HepG2 (cell line): ENCODE data around the gene LHPP. TPM values are rescaled to one million over a fixed set of nuclear protein-coding genes. Genes with fewer than 3 reads are reported as not detected.

Experiments
- ATAC-seq: fragments of 200-7000 bp; cut with Tn5 transposase; 3 replicates; pipeline ENCODE4 v1.9.1; 2020; ENCODE audit warnings: mild to moderate bottlenecking, moderate library complexity
- BruUV-seq: library from RNA; stranded (reverse); fragments of 400-500 nt; replicated peaks from 2 replicates; lab custom pipeline; 2021; lab: Mats Ljungman, UMichigan
- CTCF ChIA-PET: fragments of 300-600 bp; formaldehyde crosslinking; extraction: SDS; loops from one replicate; lab custom pipeline; 2021; ENCODE audit warnings: low total read pairs, inconsistent platforms, low intra/inter-chr PET ratio; lab: Yijun Ruan, JAX
- POLR2A ChIA-PET: fragments of 350-600 bp; sonication (Branson Sonifier 250); formaldehyde crosslinking; loops from one replicate; lab custom pipeline; 2020; ENCODE audit warnings: antibody characterized with exemption, inconsistent platforms; lab: Yijun Ruan, JAX
- DNase-seq: peaks from one replicate; pipeline ENCODE4 v3.0.0-alpha.2; 2015; ENCODE audit warnings: low spot score
- FAIRE-seq: peaks from 3 replicates; lab custom pipeline; 2011; peaks lifted over from hg19 to GRCh38; lab: Jason Lieb, UNC
- H2AFZ ChIP-seq: one replicate; pipeline ENCODE4 v1.6.1; 2011; ENCODE audit warnings: low read length, inconsistent platforms
- H3K27ac ChIP-seq: fragments of 300-600 bp; 3 replicates; pipeline ENCODE4 v1.8.0; 2011; ENCODE audit warnings: mixed run types, mild to moderate bottlenecking, mixed read lengths, low read length, inconsistent platforms; ENCODE audit not compliant: insufficient read depth; ENCODE audit errors: extremely low read length
- H3K27me3 ChIP-seq, 2 experiments: fragments of 200-600 bp in 1 of 2; 2 replicates in 1 of 2; 3 replicates in 1 of 2; pipeline versions ENCODE4 v1.6.0 to v1.8.0; 2011; ENCODE audit warnings: low read length in 2 of 2, mild to moderate bottlenecking in 2 of 2, moderate library complexity in 2 of 2, inconsistent platforms in 1 of 2; ENCODE audit not compliant: insufficient read depth in 2 of 2, control insufficient read depth in 1 of 2
- H3K36me3 ChIP-seq, 2 experiments: fragments of 200-600 bp in 1 of 2; replicated peaks in 1 of 2; 2 replicates in 1 of 2; 3 replicates in 1 of 2; pipeline versions ENCODE4 v1.5.1 to v1.8.0; 2011; ENCODE audit warnings: low read length in 2 of 2, inconsistent platforms in 1 of 2; ENCODE audit not compliant: insufficient read depth in 2 of 2, control insufficient read depth in 1 of 2
- H3K4me1 ChIP-seq: 2 replicates; pipeline ENCODE4 v1.5.1; 2012; ENCODE audit warnings: low read length, inconsistent platforms; ENCODE audit not compliant: insufficient read depth
- H3K4me2 ChIP-seq: 2 replicates; pipeline ENCODE4 v1.6.0; 2011; ENCODE audit warnings: low read depth, low read length, inconsistent platforms
- H3K4me3 ChIP-seq, 3 experiments: fragments of 200-600 bp in 1 of 3; sonication (generic), shearing (Covaris generic) in 1 of 3; replicated peaks in 1 of 3; 2 replicates each; pipeline ENCODE4 v1.5.1; 2011 to 2016; ENCODE audit warnings: low read length in 3 of 3, inconsistent platforms in 2 of 3, low read depth in 2 of 3, mild to moderate bottlenecking in 2 of 3, control low read depth in 1 of 3, mixed read lengths in 1 of 3; ENCODE audit not compliant: insufficient read depth in 1 of 3
- H3K79me2 ChIP-seq: one replicate; pipeline ENCODE4 v1.6.1; 2011; ENCODE audit warnings: low read length, inconsistent platforms; ENCODE audit not compliant: insufficient read depth
- H3K9ac ChIP-seq: 2 replicates; pipeline ENCODE4 v1.6.0; 2011; ENCODE audit warnings: mild to moderate bottlenecking, low read depth, low read length, inconsistent platforms; ENCODE audit not compliant: insufficient read depth
- H3K9me3 ChIP-seq: 2 replicates; pipeline ENCODE4 v1.5.1; 2012; ENCODE audit warnings: mild to moderate bottlenecking, low read length
- H4K20me1 ChIP-seq: 2 replicates; pipeline ENCODE4 v1.6.0; 2011; ENCODE audit warnings: inconsistent platforms, mild to moderate bottlenecking, low read length, moderate library complexity; ENCODE audit not compliant: insufficient read depth
- ARID5B ChIP-seq: IDR thresholded peaks from 2 replicates; pipeline ENCODE4 v1.4.0; 2020; ENCODE audit warnings: mild to moderate bottlenecking, missing genetic modification reagents
- ARNT2 ChIP-seq: sonication (generic); formaldehyde crosslinking; IDR thresholded peaks from 2 replicates; pipeline ENCODE4 v1.8.0; 2022; ENCODE audit warnings: mild to moderate bottlenecking, low read depth, missing genetic modification reagents, moderate library complexity
- CHCHD3 ChIP-seq: sonication (generic); formaldehyde crosslinking; IDR thresholded peaks from 2 replicates; pipeline ENCODE4 v1.8.0; 2022; ENCODE audit warnings: mild to moderate bottlenecking, missing genetic modification reagents, moderate library complexity
- GATAD2A ChIP-seq: IDR thresholded peaks from 2 replicates; pipeline ENCODE4 v1.6.1; 2016
- HDAC1 ChIP-seq: sonication (generic); formaldehyde crosslinking; IDR thresholded peaks from 2 replicates; pipeline ENCODE4 v1.5.1; 2020; ENCODE audit warnings: mild to moderate bottlenecking, missing genetic modification reagents
- USF2 ChIP-seq, 2 experiments: sonication (generic) in 1 of 2; formaldehyde crosslinking in 1 of 2; IDR thresholded peaks; 2 replicates each; pipeline versions ENCODE4 v1.5.1 to v1.6.1; 2011 to 2020; ENCODE audit warnings: borderline replicate concordance in 1 of 2, low read depth in 1 of 2, low read length in 1 of 2, mild to moderate bottlenecking in 1 of 2, missing genetic modification reagents in 1 of 2, moderate library complexity in 1 of 2
- ZNF263 ChIP-seq: sonication (generic); formaldehyde crosslinking; IDR thresholded peaks from 2 replicates; pipeline ENCODE4 v1.4.0; 2020; ENCODE audit warnings: missing genetic modification reagents
- ZNF335 ChIP-seq: sonication (generic); formaldehyde crosslinking; IDR thresholded peaks from 2 replicates; pipeline ENCODE4 v1.4.0; 2020; ENCODE audit warnings: missing genetic modification reagents
- ZNF512 ChIP-seq: sonication (generic); formaldehyde crosslinking; IDR thresholded peaks from 2 replicates; pipeline ENCODE4 v1.4.0; 2020; ENCODE audit warnings: mild to moderate bottlenecking, missing genetic modification reagents
- ZNF577 ChIP-seq: sonication (generic); formaldehyde crosslinking; IDR thresholded peaks from 2 replicates; pipeline ENCODE4 v1.4.0; 2020; ENCODE audit warnings: mild to moderate bottlenecking, low read depth, missing genetic modification reagents, borderline replicate concordance
- ZNF597 ChIP-seq: sonication (generic); formaldehyde crosslinking; IDR thresholded peaks from 2 replicates; pipeline ENCODE4 v1.5.0; 2020; ENCODE audit warnings: missing genetic modification reagents
- ZNF879 ChIP-seq: sonication (generic); formaldehyde crosslinking; IDR thresholded peaks from 2 replicates; pipeline ENCODE4 v1.8.1; 2023; ENCODE audit warnings: missing genetic modification reagents
- WGBS: methylation state at CpG from one replicate; pipeline ENCODE4 v1.1.6; 2017; ENCODE audit warnings: low lambda C conversion rate; 5-methylcytosine and 5-hydroxymethylcytosine counted together
- in situ Hi-C: cut with HindIII; loops from 2 replicates; pipeline ENCODE4 v1.10.0; 2017; ENCODE audit warnings: low pct_unique_long_range_greater_than_20kb; ENCODE audit not compliant: extremely low pct_ligation_motif_present
- intact Hi-C: fragments of 100-400 bp; cut with micrococcal nuclease; formaldehyde crosslinking; loops from one replicate; pipeline ENCODE4 v1.10.0; 2022; ENCODE audit not compliant: unreplicated experiment
- polyA plus RNA-seq, 8 experiments: library from polyadenylated mRNA; depleted of rRNA in 3 of 8; stranded (reverse) in 7 of 8; unstranded in 1 of 8; fragments of >200 nt; fragmentation: Illumina TruSeq in 4 of 8; extraction: Trizol in 4 of 8; gene quantifications; 2 replicates each; pipeline versions ENCODE4 v1.2.1 to v1.2.3, GENCODE V29; 2011 to 2016; ENCODE audit warnings: low read depth in 4 of 8, missing spikeins in 1 of 8, mixed read lengths in 1 of 8; ENCODE audit not compliant: insufficient read depth in 1 of 8
- total RNA-seq, 5 experiments: library from RNA; depleted of rRNA; stranded (reverse); fragments of >200 nt; fragmentation: Illumina TruSeq; extraction: Trizol; gene quantifications; 2 replicates each; pipeline ENCODE4 v1.2.3, GENCODE V29; 2016; ENCODE audit warnings: low read depth in 1 of 5

The LHPP gene
- total and polyA plus RNA-seq, 2 of the 13 experiments (the other 11 are each of a cell fraction or from before 2014, with no cell fraction given) = 5.2 to 13.1 TPM

GRCh38 chr10:124622158-124622557 is 160.5 kb downstream of the LHPP start:
- Histone ChIP-seq H3K79me2 (no peaks in the 10 kb centered on the region), H3K4me1 (no peaks in the 10 kb centered on the region), H4K20me1 (no peaks in the 10 kb centered on the region), H3K36me3 (peaks cover 10 to 14% of the 10 kb centered on the region in 2 experiments; a peak in 4 of 5 replicates)
- ATAC-seq = no peak
- POLR2A ChIA-PET = no interaction called here
- DNase-seq = no peak
- 97% methylated on average over 8 of the region's 13 CpGs for WGBS
- TF ChIP-seq GATAD2A (CRISPR knock-in tag) (no peak), ZNF879 (CRISPR knock-in tag) (no peak), ZNF335 (CRISPR knock-in tag) (no peak), ZNF512 (no peak), ARID5B (CRISPR knock-in tag) (no peak), USF2 (IDR thresholded peaks at IDR 0.05; ENCODE audit: low read depth, low read length) (no peak), USF2 (CRISPR knock-in tag; IDR thresholded peaks at IDR 0.05; ENCODE audit: borderline replicate concordance) (no peak), ZNF263 (CRISPR knock-in tag) (no peak), ARNT2 (CRISPR knock-in tag) (no peak), ZNF577 (no peak), HDAC1 (CRISPR knock-in tag) (no peak), CHCHD3 (CRISPR knock-in tag) (no peak), ZNF597 (CRISPR knock-in tag) (no peak)
- TF ChIP-seq, all 625 proteins: peak for 0
- H3K27me3 ChIP-seq = no peaks in the 10 kb centered on the region
- H2AFZ ChIP-seq = no peak overlapping the region
- no TSS peak for BruUV-seq
- CTCF ChIA-PET = no interaction called here
- intact Hi-C loops (no loop called here), in situ Hi-C loops (no loop called here)
- no peak overlapping the region for H3K4me3 ChIP-seq
- no peak overlapping the region for H3K4me2 ChIP-seq
- H3K9ac ChIP-seq = no peak overlapping the region
- H3K9me3 ChIP-seq = no peaks in the 10 kb centered on the region
- H3K27ac ChIP-seq = no peak overlapping the region
- no peak for FAIRE-seq
